SHP77 (cell line): Measurements from ENCODE around the gene ALDH1B1.

ENCODE experiments used
- DNase-seq, 2 experiments: peaks; one replicate each; lab custom pipeline; 2025; lab: John Stamatoyannopoulos, UW

The ALDH1B1 gene

DNA sequence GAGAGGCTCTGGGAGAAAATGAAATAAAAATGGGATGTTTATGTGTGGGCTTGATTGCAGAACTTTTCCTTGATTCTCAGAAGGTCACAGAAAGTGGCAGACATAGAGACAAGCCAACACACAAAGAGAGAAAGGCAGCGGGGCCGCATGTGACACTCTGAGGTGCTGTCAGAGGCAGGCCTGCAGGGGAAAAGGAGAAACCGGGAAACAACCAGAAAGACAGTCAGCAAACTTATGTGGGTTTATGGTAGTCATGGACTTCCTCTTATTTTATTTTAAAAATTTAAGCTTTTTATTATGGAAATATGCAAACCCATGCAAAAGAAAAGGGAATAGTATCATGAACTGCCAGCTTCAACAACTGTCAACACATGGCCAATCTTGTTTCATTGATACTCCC, 48.0 kb downstream of the ALDH1B1 start:
- no peak for DNase-seq

GRCh38 chr9:38441347-38442085, 49.0 kb downstream of the ALDH1B1 start:
- no peak for DNase-seq

DNA sequence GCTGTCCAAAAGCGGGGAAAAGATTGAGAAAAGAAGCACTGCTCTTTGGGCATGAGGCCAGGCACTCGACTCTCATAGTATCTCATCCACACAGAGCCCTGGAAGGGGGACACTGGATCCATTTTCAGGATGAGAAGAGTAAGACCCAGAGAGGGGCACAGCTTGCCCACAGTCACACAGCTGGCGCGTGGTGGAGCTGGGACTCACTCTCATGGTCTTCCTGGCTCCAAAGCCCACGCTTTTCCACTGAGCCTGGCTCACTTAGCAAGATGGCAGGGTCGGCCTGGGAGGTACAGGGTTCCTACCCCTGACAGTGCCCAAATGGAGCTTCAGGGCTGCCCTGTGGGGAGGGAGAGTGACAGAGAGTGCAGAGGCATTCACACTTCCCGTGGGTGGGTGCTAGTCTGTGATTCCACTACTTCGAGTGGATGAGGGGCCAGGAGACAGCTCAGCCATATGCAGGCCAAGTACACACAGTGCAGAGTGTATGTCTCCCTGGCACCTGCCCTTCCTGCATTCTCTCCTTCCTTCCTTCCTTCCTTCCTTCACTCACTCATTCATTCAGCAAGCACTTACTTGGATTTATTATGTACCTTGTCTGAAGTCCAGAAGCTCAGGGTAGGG, 50.1 kb downstream of the ALDH1B1 start:
- no peak for DNase-seq

- DNase-seq: no peak
Measured at GRCh38 chr9:38443181-38443580, 50.7 kb downstream of the ALDH1B1 start.

GRCh38 chr9:38443597-38443996, 51.1 kb downstream of the ALDH1B1 start:
- no peak for DNase-seq

DNA sequence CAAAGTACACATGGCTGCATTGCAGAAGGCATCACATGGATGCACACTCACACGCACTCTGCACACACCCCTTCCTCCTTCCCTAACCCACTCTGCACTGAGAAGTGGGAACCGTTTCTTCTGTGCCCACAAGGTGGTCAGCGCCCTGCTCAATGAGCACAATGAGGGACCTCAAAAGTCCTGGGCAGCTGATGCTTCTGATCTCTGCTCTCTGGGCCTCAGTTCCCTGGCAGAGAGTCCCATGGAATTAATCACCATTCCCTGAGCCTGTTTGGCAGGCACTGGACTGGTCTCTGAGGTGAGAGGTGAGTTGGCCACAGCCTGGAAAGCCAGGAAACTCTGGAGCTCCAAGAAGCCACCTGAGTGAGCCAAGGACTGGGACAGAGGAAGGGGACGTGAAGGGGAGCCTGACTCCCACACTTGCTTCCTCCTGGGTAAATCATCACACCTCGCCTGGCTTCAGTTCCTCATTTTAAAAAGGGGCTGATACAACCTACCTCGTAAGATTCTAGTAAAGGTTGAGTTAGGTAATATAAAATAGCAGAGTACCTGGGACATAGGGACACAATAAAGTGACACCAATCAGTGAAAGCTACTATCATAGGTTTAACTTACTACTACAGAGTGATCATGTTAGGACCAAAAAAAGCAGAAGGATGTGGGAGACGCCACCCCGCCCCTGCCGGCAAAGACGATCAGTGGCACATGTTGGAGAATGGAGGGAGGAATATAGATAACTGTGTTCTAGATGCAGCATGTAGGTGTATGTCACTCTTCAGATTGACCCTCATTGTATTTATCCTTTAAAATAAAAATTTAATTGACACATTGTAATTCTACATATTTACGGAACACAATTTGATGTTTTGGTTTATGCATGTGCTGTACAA, 52.9 kb downstream of the ALDH1B1 start:
- DNase-seq: no peak

DNA sequence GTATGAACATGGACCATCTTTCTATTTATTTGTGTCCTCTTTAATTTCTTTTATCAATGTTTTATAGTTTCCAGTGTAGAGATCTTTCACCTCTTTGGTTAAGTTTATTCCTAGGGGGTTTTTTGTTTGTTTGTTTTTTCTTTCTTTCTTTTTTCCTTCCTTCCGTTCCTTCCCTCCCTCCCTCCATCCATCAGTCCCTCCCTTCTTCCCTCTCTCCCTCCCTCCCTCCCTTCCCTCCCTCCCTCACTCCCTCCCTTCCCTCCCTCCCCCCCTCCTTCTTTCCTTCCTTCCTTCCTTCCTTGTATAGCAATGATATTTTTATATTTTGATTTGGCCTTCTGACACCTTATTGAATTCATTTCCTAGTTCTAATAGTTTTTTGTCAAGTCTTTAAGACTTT, 55.2 kb downstream of the ALDH1B1 start:
- no peak for DNase-seq
